ENCODE data around the gene WNT7A.

DNA sequence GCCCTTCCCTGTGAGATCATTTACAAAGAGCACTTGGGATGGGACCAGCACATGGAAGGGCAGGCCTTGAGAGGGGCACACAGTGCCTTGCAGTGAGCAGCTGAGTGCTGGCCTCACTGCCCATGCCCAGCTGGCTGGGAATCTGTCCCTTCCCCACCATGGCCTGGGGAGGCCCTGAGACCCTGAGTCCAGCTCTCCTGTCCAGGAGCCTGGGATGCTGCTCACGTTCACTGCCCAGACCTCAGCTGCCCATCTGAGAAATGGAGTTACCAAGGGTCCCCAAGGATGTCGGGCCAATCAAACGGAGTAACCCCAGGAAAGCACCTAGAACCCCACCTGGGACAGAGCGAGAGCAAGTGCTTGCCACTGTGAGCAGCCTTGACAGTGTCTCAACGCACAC, 35.6 kb downstream of the WNT7A start:
- TF ChIP-seq, protein P1, sequence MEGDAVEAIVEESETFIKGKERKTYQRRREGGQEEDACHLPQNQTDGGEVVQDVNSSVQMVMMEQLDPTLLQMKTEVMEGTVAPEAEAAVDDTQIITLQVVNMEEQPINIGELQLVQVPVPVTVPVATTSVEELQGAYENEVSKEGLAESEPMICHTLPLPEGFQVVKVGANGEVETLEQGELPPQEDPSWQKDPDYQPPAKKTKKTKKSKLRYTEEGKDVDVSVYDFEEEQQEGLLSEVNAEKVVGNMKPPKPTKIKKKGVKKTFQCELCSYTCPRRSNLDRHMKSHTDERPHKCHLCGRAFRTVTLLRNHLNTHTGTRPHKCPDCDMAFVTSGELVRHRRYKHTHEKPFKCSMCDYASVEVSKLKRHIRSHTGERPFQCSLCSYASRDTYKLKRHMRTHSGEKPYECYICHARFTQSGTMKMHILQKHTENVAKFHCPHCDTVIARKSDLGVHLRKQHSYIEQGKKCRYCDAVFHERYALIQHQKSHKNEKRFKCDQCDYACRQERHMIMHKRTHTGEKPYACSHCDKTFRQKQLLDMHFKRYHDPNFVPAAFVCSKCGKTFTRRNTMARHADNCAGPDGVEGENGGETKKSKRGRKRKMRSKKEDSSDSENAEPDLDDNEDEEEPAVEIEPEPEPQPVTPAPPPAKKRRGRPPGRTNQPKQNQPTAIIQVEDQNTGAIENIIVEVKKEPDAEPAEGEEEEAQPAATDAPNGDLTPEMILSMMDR (IDR thresholded peaks at IDR 0.05; ENCODE audit: low read length): no peak
- TF ChIP-seq EZH2 (IDR thresholded peaks at IDR 0.05; ENCODE audit: borderline replicate concordance, low read length): no peak

Measured in OCI-LY1 (cell line).